HG03196 (cell line): ENCODE measurements around the gene MSH4.
A peak's percentile ranks its signal among the peaks of the same experiment; 100 is the strongest.
"Not testable (repeated sequence)": the region's sequence is repeated elsewhere in the genome, so short reads cannot be mapped to it uniquely, and the experiment has no call there.

Experiments used
- ATAC-seq: cut with Tn5 transposase; IDR thresholded peaks from one replicate; pipeline ENCODE4 v1.9.1; 2021; ENCODE audit not compliant: unreplicated experiment

MSH4 gene

DNA sequence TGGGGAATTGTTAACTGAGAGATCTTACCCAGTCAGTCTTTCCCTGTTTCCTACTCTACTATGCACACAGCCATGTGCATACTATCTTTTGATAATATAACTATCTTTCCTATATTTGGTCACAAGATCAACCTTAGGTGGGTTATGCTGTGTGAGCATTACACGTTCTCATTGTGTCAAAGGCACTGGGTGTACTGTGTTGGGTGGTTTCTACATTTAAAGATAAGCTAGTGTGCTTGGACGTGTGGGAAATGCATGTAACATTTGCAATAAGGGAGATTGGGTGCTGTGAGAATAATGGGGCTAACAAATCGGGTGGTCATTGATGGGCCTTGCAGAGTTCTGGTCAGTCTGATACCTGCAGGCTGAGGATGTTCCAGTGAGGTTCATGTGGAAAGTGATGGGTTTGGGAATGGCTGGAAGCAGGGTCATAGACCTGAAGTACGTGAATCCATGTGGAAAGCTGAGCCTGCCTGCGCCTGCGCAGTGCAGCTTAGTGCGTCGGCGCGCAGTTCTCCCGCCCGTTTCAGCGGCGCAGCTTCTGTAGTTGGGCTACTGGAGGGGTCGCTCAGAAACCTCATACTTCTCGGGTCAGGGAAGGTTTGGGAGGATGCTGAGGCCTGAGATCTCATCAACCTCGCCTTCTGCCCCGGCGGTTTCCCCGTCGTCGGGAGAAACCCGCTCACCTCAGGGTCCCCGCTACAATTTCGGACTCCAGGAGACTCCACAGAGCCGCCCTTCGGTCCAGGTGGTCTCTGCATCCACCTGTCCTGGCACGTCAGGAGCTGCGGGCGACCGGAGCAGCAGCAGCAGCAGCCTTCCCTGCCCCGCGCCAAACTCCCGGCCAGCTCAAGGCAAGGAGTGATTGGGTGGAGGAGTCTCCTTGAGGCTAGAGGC is at the start of gene MSH4:
Gene MSH4, plus strand, starts transcription at position 507 of the 897 bp plus-strand sequence. Its CDS starts 104 bp downstream, at position 611.
- no peak for ATAC-seq

DNA sequence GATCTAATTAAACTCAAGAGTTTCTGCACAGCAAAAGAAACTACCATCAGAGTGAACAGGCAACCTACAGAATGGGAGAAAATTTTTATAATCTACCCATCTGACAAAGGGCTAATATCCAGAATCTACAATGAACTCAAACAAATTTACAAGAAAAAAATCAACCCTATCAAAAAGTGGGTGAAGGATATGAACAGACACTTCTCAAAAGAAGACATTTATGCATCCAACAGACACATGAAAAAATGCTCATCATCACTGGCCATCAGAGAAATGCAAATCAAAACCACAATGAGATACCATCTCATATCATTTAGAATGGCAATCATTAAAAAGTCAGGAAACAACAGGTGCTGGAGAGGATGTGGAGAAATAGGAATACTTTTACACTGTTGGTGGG is 39.5 kb upstream of the MSH4 start:
- not testable (repeated sequence) for ATAC-seq

DNA sequence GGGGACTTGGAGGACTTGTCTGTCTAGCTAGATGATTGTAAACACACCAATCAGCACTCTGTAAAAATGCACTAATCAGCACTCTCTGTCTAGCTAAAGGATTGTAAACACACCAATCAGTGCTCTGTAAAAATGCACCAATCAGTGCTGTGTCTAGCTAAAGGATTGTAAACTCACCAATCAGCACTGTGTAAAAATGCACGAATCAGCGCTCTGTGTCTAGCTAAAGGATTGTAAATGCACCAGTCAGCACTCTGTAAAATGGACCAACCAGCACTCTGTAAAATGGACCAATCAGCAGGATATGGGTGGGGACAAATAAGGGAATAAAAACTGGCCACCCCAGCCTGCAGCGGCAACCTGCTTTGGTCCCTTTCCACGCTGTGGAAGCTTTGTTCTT is 38.1 kb upstream of the MSH4 start:
- not testable (repeated sequence) for ATAC-seq

DNA sequence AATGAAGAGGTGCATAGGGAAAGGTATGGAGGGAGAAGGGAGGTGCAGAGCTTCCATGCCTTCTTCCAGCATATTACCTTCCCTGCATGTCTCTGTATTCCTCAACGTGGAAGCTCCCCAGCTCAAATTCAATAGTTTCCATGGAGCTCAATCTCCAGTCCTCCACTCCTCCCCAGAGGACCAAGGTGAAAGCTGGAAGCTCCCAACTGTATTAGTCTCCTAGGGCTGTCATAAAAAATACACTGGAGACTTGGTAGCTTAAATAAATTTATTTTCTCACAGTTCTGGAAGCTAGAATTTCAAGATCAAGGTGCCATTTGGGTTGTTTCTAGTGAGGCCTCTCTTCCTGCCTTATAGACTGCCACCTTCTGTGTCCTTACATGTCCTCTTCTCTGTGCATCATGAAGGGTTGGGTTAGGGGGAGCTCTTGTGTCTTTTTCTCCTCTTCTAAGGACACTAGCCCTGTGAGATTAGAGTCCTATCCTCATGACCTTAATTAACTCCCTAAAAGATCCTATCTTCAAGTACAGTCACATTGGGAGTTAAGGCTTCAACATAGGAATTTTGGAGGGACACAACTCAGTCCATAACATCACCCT is 32.5 kb upstream of the MSH4 start:
- no peak for ATAC-seq

DNA sequence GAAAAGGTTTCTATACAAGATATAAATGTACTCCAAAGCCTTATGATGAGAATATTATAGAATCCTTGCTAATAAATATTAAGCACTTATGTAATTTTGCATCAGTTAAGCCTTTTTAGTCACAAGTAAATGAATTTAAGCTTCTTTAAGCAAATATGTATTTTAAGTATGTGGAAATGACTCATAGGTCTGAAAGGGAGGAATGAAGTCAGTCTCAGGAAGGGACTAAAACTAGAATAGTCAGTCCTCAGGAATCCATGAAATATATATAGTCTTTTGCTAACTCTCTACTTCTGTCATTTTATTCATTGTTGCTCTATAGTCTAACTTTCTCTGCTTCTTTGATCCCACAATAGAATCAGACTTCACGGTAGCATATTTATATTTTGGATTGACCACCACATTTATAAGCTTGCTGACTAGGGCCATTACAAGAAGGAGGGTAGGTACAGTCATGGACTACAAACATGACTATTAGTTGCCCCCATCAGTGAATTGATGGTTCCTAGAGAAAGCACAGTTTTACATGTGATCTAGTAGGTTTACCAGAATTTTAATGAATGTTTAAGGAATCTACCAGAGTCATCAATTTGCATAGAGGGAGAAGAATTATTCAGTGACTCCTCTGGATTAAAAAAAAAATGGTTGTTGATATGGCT is 30.9 kb upstream of the MSH4 start:
- no peak for ATAC-seq

DNA sequence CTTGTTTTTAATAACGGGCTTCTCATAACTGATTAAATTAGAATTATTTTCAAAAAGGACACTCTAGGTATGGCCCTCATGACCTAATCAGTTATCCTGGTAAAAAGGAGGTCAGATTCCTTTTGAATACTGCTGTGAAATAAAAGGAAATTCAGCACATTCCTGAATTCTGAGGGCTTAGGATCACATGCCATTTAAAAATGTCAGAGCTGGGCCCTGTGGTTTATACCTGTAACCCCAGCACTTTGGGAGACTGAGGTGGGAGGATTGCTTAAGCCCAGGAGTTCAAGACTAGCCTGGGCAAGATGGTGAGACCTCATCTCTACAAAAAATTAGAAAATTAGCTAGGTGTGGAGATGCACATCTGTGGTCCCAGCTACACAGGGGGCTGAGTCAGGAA is 28.7 kb upstream of the MSH4 start:
- ATAC-seq = no peak

DNA sequence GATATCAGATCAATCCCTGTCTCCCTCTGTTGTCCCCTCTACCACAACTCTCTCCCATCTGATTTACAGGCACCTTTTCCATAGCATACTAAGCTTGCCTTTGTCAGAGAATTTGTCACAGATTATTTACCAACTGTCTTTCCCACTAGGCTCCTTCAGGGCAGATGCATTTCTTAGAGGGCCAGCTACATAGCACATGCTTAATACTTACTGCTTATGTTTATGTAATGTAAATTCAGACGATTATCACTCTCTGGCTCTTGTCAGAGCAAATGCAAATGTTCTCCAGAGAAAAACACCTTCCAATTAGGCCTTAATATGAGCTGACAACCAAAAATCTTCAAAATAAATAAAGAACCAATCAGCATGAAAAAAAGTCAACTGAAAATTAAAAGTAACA is 25.9 kb upstream of the MSH4 start:
- no peak for ATAC-seq

DNA sequence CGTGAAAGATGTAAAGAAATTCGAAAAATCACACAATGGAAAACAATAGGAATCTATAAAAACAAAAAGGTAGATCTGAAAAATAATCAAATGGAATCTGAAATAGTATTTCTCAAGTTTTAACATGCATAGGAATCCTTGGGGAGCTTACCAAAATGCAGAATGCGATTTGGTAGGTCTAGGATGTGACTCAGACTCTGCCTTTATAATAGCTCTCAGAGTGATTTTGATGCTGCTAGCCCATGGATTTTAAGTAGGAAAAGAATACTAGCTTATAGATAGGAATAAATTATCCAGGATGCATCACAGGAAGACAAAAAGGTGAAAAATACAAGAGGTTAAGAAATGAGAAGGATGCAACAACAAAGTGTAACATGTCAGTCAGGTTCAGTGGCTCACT is 24.7 kb upstream of the MSH4 start:
- ATAC-seq = no peak

DNA sequence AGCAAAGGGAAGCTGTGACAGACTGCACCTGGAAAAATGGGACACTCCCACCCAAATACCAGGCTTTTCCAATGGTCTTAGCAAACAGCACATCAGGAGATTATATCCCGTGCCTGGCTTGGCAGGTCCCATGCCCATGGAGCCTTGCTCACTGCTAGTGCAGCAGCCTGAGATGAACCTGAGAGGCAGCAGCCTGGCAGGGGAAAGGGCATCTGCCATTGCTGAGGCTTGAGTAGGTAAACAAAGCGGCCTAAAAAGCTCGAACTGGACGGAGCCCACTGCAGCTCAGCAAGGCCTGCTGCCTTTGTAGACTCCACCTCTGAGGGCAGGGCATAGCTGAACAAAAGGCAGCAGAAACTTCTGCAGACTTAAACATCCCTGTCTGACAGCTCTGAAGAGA is 18.9 kb upstream of the MSH4 start:
- not testable (repeated sequence) for ATAC-seq

DNA sequence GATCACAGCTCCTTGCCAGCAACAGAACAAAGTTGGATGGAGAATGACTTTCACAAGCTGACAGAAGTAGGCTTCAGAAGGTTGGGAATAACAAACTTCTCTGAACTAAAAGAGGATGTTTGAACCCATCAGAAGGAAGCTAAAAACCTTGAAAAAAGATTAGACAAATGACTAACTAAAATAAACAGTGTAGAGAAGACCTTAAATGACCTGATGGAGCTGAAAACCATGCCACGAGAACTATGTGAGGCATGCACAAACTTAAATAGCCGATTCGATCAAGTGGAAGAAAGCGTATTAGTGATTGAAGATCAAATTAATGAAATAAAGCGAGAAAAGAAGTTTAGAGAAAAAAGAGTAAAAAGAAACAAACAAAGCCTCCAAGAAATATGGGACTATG is 18.0 kb upstream of the MSH4 start:
- ATAC-seq = not testable (repeated sequence)

DNA sequence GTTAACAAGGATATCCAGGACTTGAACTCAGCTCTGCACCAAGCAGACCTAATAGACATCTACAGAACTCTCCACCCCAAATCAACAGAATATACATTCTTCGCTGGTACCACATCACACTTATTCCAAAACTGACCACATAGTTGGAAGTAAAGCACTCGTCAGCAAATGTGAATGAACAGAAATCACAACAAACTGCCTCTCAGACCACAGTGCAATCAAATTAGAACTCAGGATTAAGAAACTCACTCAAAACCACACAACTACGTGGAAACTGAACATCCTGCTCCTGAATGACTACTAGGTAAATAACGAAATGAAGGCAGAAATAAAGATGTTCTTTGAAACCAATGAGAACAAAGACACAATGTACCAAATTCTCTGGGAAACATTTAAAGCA is 16.5 kb upstream of the MSH4 start:
- ATAC-seq = not testable (repeated sequence)

DNA sequence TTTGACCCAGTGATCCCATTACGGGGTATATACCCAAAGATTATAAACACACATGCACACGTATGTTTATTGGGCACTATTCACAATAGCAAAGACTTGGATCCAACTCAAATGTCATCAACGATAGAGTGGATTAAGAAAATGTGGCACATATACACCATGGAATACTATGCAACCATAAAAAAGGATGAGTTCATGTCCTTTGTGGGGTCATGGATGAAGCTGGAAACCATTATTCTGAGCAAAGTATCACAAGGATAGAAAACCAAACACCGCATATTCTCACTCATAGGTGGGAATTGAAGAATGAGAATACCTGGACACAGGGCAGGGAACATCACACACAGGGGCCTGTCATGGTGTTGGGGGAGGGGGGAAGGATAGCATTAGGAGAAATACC is 12.8 kb upstream of the MSH4 start:
- not testable (repeated sequence) for ATAC-seq

DNA sequence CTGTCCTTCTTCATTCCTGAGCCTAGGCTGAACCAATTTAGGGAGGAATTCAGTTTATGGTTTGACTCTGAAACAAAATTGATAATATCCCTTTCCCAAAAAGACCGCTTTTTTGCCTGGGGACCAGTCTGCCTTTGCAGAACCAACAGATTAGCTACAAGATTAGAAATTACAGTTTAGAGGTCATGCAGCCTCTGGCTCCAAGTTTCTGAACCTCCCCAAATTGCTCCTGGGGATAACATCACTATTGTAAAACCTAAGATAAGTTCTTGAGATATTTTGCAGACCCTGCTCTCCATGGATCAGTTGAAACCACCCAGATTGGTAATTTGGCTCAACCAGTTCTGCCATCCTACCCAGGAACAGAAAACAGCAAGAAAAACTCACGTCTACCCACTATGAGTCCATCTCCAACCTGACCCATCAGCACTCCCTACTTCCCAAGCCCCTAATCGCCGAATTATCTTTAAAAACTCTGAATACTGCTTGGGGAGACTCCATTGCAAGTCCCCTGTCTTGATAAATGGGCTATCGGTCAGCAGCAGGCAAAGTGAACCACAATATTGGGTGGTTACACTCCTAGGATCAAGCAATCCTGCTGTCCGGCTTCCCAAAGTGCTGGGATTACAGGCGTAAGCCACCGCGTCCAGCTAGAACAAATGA is 11.2 kb upstream of the MSH4 start:
- peak; percentile 15 for ATAC-seq

DNA sequence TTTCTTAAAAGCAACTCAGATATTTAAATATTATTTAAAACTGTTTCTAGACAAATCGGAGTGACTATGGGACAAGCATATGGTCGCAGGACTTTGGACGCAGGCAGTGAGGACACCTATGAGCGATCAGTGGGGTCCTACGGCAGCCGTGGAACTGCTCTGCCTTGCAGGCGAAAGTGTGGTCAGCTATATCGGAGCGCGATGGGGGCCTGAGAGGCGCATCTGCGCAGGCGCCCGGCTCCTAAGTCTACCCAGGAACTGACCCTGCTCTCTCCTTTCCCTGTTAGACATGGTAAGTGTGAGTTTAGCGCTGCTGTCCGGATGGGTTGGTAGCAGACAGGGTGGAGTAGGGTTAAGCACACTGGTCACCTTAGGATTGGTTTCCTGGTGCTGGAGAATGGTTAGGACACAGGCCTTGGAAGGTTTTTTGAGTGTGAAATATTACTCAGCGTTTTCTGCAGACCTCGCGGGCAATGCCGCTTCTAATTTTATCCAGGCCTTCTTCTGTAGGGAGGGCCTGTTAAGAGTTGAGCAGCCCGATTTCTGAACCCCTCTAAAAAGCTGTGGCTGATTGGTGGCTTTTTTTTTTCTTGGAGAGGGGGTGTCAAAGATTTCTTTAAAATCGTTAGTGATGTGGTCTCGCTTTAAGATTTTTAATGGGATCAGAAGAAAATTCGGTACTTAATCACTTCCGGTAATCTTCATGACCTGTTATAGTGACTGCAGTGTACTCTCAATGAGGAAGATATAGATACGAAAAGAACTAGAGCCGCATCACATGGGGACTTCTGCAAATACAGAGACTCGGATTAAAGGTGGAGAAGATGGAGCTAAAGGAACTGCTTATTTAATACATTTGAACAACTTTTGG is 10.5 kb upstream of the MSH4 start, which contains the start of gene RABGGTB:
Gene RABGGTB, plus strand, starts transcription at position 274 of the 871 bp plus-strand sequence. Its CDS starts 16 bp downstream, at position 290.
- ATAC-seq = peak; percentile 84

DNA sequence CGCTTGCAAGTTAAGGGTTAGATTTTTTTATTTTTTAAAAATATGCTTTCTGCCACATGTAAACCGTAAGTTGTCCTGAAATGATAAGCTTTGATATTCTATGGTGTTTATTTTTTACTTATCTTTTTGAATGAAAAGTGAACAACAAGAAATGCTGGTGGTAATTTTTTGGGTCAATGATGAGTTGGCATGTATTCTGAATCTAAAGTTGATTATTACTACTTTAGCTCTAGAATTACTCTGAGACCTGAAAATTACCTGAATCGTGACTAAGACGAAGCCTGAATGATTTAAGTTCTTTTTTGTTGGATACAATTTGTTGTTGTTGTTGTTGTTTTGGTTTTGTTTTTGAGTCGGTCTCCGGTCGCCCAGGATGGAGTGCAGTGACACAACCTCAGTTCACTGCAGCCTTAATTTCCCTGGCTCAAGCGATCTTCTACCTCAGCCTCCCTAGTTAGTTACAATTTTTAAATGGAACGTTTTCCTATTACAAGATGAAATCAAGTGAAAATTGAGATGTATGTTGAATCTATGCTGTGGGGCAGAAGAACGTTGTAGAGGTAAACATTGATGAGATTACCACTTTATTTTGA is 9.7 kb upstream of the MSH4 start:
- ATAC-seq = no peak

DNA sequence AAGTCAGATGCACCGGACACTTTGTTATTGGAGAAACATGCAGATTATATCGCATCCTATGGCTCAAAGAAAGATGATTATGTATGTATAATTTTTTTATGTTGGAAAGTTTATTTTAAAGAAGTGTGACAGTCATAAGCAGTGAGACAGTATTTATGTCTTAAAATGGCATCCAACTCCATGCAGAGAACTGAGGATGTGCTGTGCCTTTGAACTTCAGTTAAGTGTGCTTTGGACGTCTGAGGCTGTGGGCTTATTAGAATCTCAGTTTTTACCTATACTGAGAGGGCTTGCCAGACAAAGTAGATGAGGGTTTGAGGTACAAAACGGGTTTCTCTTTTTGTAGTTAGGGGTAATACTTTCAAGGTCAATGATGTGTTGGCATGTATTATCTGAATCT is 9.2 kb upstream of the MSH4 start:
- no peak for ATAC-seq

DNA sequence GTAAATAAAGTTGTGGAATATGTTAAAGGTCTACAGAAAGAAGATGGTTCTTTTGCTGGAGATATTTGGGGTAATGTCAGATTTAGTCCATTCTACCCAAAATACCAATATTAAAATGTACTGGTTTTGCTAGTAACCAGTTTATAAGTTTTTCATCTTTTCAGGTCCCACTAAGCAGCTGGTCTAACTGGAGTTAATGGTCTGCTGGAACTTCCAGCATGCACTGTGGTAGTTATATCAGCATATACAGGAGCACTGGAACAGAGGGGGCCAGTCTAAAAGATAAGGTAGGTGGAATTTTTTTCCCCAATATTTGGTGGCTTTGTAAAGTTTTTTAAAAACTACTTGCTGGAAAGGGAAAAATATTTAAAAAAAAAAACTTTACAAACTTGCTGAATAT is 6.7 kb upstream of the MSH4 start:
- no peak for ATAC-seq

DNA sequence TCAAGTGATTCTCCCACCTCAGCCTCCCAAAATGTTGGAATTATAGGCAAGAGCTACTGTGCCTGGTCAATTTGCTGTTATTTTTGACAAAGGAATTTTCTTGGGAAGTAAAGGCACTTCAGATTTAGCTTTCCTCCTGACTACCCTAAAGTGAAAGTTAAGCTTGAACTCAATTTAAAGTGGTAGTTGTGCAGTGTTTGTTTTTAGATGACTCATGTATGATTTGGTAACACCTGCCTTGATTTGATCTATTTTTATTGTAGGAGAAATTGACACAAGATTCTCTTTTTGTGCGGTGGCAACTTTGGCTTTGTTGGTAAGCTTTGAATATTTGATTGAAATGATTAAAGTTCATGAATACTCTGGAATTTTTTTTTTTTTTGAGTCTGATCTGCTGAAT is 5.7 kb upstream of the MSH4 start:
- no peak for ATAC-seq

DNA sequence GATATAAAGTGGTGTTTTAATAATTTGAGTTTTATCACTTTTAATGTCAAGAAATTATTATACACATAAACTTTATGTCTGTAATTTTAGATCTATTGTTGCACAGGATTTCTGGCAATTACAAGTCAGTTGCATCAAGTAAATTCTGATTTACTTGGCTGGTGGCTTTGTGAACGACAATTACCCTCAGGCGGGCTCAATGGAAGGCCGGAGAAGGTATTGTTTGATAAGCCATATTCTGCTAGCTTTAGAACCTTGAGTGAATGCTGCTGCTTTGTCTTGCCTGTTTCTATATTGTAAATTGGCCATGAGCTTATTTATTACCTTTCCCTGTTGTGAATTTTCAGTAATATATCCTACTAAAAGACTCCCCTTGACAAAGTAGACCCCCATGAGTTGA is 4.6 kb upstream of the MSH4 start:
- ATAC-seq = no peak

DNA sequence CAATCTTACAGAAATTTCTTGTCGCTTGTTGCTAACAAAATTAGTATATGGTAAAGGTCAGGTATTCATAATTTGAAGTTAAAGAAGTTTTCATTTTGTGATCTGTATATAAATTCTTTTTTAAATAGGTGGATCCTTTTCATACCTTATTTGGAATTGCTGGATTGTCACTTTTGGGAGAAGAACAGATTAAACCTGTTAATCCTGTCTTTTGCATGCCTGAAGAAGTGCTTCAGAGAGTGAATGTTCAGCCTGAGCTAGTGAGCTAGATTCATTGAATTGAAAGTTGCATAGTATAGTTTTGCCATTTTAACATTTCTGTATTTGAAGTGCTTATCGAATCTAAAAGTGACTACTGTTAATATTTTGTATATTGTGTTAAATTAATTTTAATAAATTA is 2.3 kb upstream of the MSH4 start:
- ATAC-seq = no peak
